Colon (tissue), 2 donors: ENCODE data around the gene RPLP2.

Experiments
- FAIRE-seq: peaks from 2 replicates; lab custom pipeline; 2012; peaks lifted over from hg19 to GRCh38; lab: Jason Lieb, UNC
- donor health status: control.
- donor health status: control.

The RPLP2 gene

GRCh38 chr11:824292-824880 is 14.6 kb downstream of the RPLP2 start:
- FAIRE-seq, result no peak

GRCh38 chr11:824942-825341 is 15.2 kb downstream of the RPLP2 start:
- no peak for FAIRE-seq

- no peak for FAIRE-seq
Measured at GRCh38 chr11:825366-826226, 15.8 kb downstream of the RPLP2 start.

- no peak for FAIRE-seq
Measured at GRCh38 chr11:826227-826621, 16.5 kb downstream of the RPLP2 start.

- FAIRE-seq, result no peak
Measured at GRCh38 chr11:826836-827145, 17.0 kb downstream of the RPLP2 start.

GRCh38 chr11:827146-827896 is 17.6 kb downstream of the RPLP2 start:
- FAIRE-seq, result no peak

GRCh38 chr11:827897-828192 is 18.1 kb downstream of the RPLP2 start, which contains the start of gene CRACR2B:
Gene CRACR2B, plus strand, starts transcription at chr11:827919. Its CDS starts 689 bp downstream, at chr11:828608.
- no peak for FAIRE-seq

- FAIRE-seq, result no peak
Measured at GRCh38 chr11:828506-829175, 18.9 kb downstream of the RPLP2 start.

- FAIRE-seq, result no peak
Measured at GRCh38 chr11:829176-829846, 19.5 kb downstream of the RPLP2 start.

GRCh38 chr11:829847-830294 is 20.1 kb downstream of the RPLP2 start:
- FAIRE-seq, result no peak

- no peak for FAIRE-seq
Measured at GRCh38 chr11:830295-831117, 20.7 kb downstream of the RPLP2 start.

GRCh38 chr11:831118-831864 is 21.5 kb downstream of the RPLP2 start:
- FAIRE-seq, result no peak

- FAIRE-seq, result no peak
Measured at GRCh38 chr11:831961-832528, 22.3 kb downstream of the RPLP2 start.

GRCh38 chr11:832529-833113 is 22.9 kb downstream of the RPLP2 start, which contains the start of gene CD151:
Gene CD151, plus strand, starts transcription at chr11:832952. Its CDS starts 3,118 bp downstream, at chr11:836070.
- FAIRE-seq, result no peak

- FAIRE-seq, result no peak
Measured at GRCh38 chr11:833114-833791, 23.5 kb downstream of the RPLP2 start.

- FAIRE-seq, result no peak
Measured at GRCh38 chr11:833849-834311, 24.1 kb downstream of the RPLP2 start.

GRCh38 chr11:834371-835316 is 24.9 kb downstream of the RPLP2 start:
- FAIRE-seq, result no peak

GRCh38 chr11:836274-836673 is 26.5 kb downstream of the RPLP2 start:
- FAIRE-seq, result no peak
